GM21423 (cell line): Measurements from ENCODE around the gene N4BP2.

Source experiments
- ATAC-seq: cut with Tn5 transposase; IDR thresholded peaks from one replicate; pipeline ENCODE4 v1.9.1; 2021; ENCODE audit warnings: mild to moderate bottlenecking, moderate library complexity; ENCODE audit not compliant: unreplicated experiment

N4BP2 gene

GRCh38 chr4:40205259-40206198 is 148.9 kb downstream of the N4BP2 start:
- ATAC-seq, result peak; percentile 66

GRCh38 chr4:40206426-40206825 is 149.8 kb downstream of the N4BP2 start:
- ATAC-seq, result no peak
